Adipocyte (in vitro differentiated cells): Measurements from ENCODE around the gene LCN2.

Experiments
- DNase-seq: peaks from one replicate; pipeline ENCODE4 v3.0.0-alpha.2; 2015; ENCODE audit warnings: low read depth
- H3K27me3 ChIP-seq: replicated peaks from 2 replicates; pipeline ENCODE4 v1.7.0; 2013; ENCODE audit warnings: mild to moderate bottlenecking, low read length, moderate library complexity; ENCODE audit not compliant: control insufficient read depth, insufficient read depth
- H3K36me3 ChIP-seq: 2 replicates; pipeline ENCODE4 v1.7.0; 2013; ENCODE audit warnings: low read length, mild to moderate bottlenecking, moderate library complexity; ENCODE audit not compliant: control insufficient read depth, insufficient read depth, severe bottlenecking
- H3K4me1 ChIP-seq: 2 replicates; pipeline ENCODE4 v1.7.0; 2013; ENCODE audit warnings: mild to moderate bottlenecking, low read length, moderate library complexity; ENCODE audit not compliant: control insufficient read depth, insufficient read depth
- H3K4me3 ChIP-seq: 2 replicates; pipeline ENCODE4 v1.7.0; 2013; ENCODE audit warnings: mild to moderate bottlenecking, low read length, moderate library complexity
- H3K9ac ChIP-seq: 2 replicates; pipeline ENCODE4 v1.7.0; 2013; ENCODE audit warnings: mild to moderate bottlenecking, low read length, moderate library complexity
- H3K9me3 ChIP-seq: 2 replicates; pipeline ENCODE4 v1.7.0; 2013; ENCODE audit warnings: mild to moderate bottlenecking, low read length, moderate library complexity; ENCODE audit not compliant: control insufficient read depth

LCN2 gene

GRCh38 chr9:128149001-128149701 lies at the start of gene LCN2:
TSS of gene LCN2 (plus strand) at chr9:128149453. CDS start at chr9:128149526, 73 bp downstream.
- no peak for DNase-seq
- Histone ChIP-seq H3K9ac (no peak within 1 kb of the TSS), H3K27me3 (peaks cover 12% of the 10 kb centered on the region), H3K9me3 (no peaks in the 10 kb centered on the region), H3K36me3 (no peaks in the 10 kb centered on the region), H3K4me3 (no peak within 1 kb of the TSS), H3K4me1 (no peaks in the 10 kb centered on the region)

- no peak for DNase-seq
- peaks cover 45% of the 10 kb centered on the region for H3K4me1 ChIP-seq
- H3K4me3 ChIP-seq = peak overlapping the region; percentile 88
- H3K9ac ChIP-seq = peak overlapping the region; percentile 92
- H3K36me3 ChIP-seq = peaks cover 41% of the 10 kb centered on the region
- H3K9me3 ChIP-seq = no peaks in the 10 kb centered on the region
- no peaks in the 10 kb centered on the region for H3K27me3 ChIP-seq
Observed at GRCh38 chr9:128099932-128100491, 49.2 kb upstream of the LCN2 start.

- DNase-seq = no peak
- H3K9me3 ChIP-seq = no peaks in the 10 kb centered on the region
- peak overlapping the region; percentile 88 for H3K4me3 ChIP-seq
- no peaks in the 10 kb centered on the region for H3K27me3 ChIP-seq
- H3K36me3 ChIP-seq = peaks cover 45% of the 10 kb centered on the region
- peaks cover 42% of the 10 kb centered on the region for H3K4me1 ChIP-seq
- peak overlapping the region; percentile 92 for H3K9ac ChIP-seq
Observed at GRCh38 chr9:128100581-128100980, 48.7 kb upstream of the LCN2 start.

- H3K4me3 ChIP-seq = peak overlapping the region; percentile 88
- H3K27me3 ChIP-seq = no peaks in the 10 kb centered on the region
- H3K36me3 ChIP-seq = peaks cover 52% of the 10 kb centered on the region
- peaks cover 42% of the 10 kb centered on the region for H3K4me1 ChIP-seq
- no peak for DNase-seq
- no peak overlapping the region for H3K9ac ChIP-seq
- H3K9me3 ChIP-seq = no peaks in the 10 kb centered on the region
Observed at GRCh38 chr9:128101231-128101661, 48.0 kb upstream of the LCN2 start.

GRCh38 chr9:128101690-128102089 lies 47.6 kb upstream of the LCN2 start:
- Histone ChIP-seq H3K9me3 (no peaks in the 10 kb centered on the region), H3K4me3 (no peak overlapping the region), H3K36me3 (peaks cover 56% of the 10 kb centered on the region)

GRCh38 chr9:128102196-128102595 lies 47.1 kb upstream of the LCN2 start:
- Histone ChIP-seq H3K4me3 (no peak overlapping the region), H3K9me3 (no peaks in the 10 kb centered on the region), H3K27me3 (no peaks in the 10 kb centered on the region), H3K9ac (no peak overlapping the region), H3K4me1 (peaks cover 41% of the 10 kb centered on the region), H3K36me3 (peaks cover 61% of the 10 kb centered on the region)
- no peak for DNase-seq

More at GRCh38 chr9:128101690-128102089, 47.6 kb upstream of the LCN2 start:
- no peak overlapping the region for H3K9ac ChIP-seq
- H3K4me1 ChIP-seq = peaks cover 42% of the 10 kb centered on the region
- no peaks in the 10 kb centered on the region for H3K27me3 ChIP-seq
- DNase-seq = no peak

- H3K4me1 ChIP-seq = peaks cover 32% of the 10 kb centered on the region
- no peak overlapping the region for H3K9ac ChIP-seq
- H3K27me3 ChIP-seq = no peaks in the 10 kb centered on the region
- peaks cover 69% of the 10 kb centered on the region for H3K36me3 ChIP-seq
- no peak for DNase-seq
- H3K4me3 ChIP-seq = no peak overlapping the region
- H3K9me3 ChIP-seq = no peaks in the 10 kb centered on the region
Observed at GRCh38 chr9:128102861-128103588, 46.2 kb upstream of the LCN2 start.

GRCh38 chr9:128103589-128103962 lies 45.7 kb upstream of the LCN2 start:
- H3K4me1 ChIP-seq = peaks cover 31% of the 10 kb centered on the region
- no peaks in the 10 kb centered on the region for H3K27me3 ChIP-seq
- no peak for DNase-seq
- H3K9me3 ChIP-seq = no peaks in the 10 kb centered on the region
- H3K4me3 ChIP-seq = no peak overlapping the region
- H3K36me3 ChIP-seq = peaks cover 75% of the 10 kb centered on the region
- H3K9ac ChIP-seq = no peak overlapping the region

- H3K4me3 ChIP-seq = no peak overlapping the region
- peaks cover 81% of the 10 kb centered on the region for H3K36me3 ChIP-seq
- peak; percentile 44 for DNase-seq
- no peaks in the 10 kb centered on the region for H3K9me3 ChIP-seq
- no peak overlapping the region for H3K9ac ChIP-seq
- no peaks in the 10 kb centered on the region for H3K27me3 ChIP-seq
- H3K4me1 ChIP-seq = peaks cover 28% of the 10 kb centered on the region
Observed at GRCh38 chr9:128104171-128104618, 45.1 kb upstream of the LCN2 start.

GRCh38 chr9:128105538-128106175 lies 43.6 kb upstream of the LCN2 start:
- peaks cover 82% of the 10 kb centered on the region for H3K36me3 ChIP-seq
- no peak for DNase-seq
- H3K9me3 ChIP-seq = no peaks in the 10 kb centered on the region
- H3K4me1 ChIP-seq = peaks cover 14% of the 10 kb centered on the region
- H3K4me3 ChIP-seq = no peak overlapping the region
- no peaks in the 10 kb centered on the region for H3K27me3 ChIP-seq
- H3K9ac ChIP-seq = no peak overlapping the region
